GM12891 (cell line): ENCODE results near the gene EXOSC3. TPM values are rescaled to one million over a fixed set of nuclear protein-coding genes. Genes with fewer than 3 reads are reported as not detected.
"Not testable (repeated sequence)": the region's sequence is repeated elsewhere in the genome, so short reads cannot be mapped to it uniquely, and the experiment has no call there.

ENCODE experiments used
- DNase-seq: peaks from one replicate; pipeline ENCODE4 v3.0.0; 2011; ENCODE audit warnings: low spot score; ENCODE audit not compliant: insufficient read length
- FAIRE-seq: peaks from 2 replicates; lab custom pipeline; 2011; peaks lifted over from hg19 to GRCh38; lab: Jason Lieb, UNC
- PAX5 ChIP-seq: IDR thresholded peaks from 2 replicates; pipeline ENCODE4 v1.6.1; 2011; ENCODE audit warnings: low read length, moderate library complexity, mild to moderate bottlenecking; ENCODE audit not compliant: insufficient read depth, severe bottlenecking
- POLR2A ChIP-seq: IDR thresholded peaks from 2 replicates; pipeline ENCODE4 v1.6.1; 2011; ENCODE audit warnings: low read depth, low read length, control low read depth
- POLR2AphosphoS5 ChIP-seq: IDR thresholded peaks from 2 replicates; pipeline ENCODE4 v1.6.1; 2011; ENCODE audit warnings: low read depth, low read length, control low read depth
- POU2F2 ChIP-seq: IDR thresholded peaks from 2 replicates; pipeline ENCODE4 v1.6.1; 2011; ENCODE audit warnings: low read depth, mild to moderate bottlenecking, control low read depth, low read length, moderate library complexity
- SPI1 ChIP-seq: IDR thresholded peaks from 2 replicates; pipeline ENCODE4 v1.6.1; 2011; ENCODE audit warnings: low read depth, low read length, control low read depth
- TAF1 ChIP-seq: IDR thresholded peaks from 2 replicates; pipeline ENCODE4 v1.6.1; 2011; ENCODE audit warnings: low read depth, low read length, control low read depth
- polyA plus RNA-seq: library from polyadenylated mRNA; unstranded; fragments of >200 nt; gene quantifications from one replicate; pipeline ENCODE4 v1.2.1, GENCODE V29; 2012; ENCODE audit warnings: low read depth, missing spikeins, inconsistent platforms; ENCODE audit not compliant: missing spikeins

EXOSC3 gene
- 37.2 TPM for polyA plus RNA-seq

DNA sequence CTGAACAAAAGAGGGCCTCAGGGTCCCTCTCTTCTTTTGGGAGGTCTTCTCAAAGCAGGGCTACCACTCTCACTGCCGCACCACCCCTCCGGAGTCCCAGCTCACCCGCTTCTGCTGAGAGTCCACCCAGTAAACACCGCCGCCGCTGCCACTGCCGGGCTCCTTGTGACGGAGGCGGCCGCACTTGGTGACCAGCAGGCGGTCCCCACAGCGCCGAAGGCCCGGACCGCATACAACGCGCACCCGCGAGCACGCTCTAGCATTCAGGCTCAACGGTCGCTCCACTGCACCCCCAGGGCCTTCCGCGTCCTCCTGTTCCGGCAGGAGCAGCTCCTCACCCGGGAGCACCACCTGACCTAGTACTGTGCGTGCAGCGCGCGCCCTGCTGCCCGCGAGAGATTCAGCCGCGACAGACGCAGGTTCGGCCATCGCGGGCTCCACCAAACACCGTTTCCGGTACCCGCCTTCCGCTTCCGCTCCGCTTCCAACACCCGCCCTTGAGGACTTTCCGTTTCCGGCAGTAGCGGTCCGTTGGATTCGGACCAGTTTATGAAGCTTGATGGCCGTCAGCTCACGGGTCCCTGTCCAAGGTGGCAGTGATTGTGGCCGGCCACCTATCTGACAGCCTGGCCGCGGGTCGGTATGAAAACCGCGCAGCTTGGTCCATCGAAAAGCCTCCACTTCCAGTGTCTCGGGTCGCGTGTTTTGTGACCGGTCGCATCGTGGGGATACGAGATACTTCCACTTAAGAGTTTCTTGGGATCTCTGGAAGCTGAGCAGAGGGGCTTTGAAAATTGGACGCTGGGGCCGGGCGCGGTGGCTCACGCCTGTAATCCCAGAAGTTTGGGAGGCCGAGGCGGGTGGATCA is at the start of gene EXOSC3:
Gene EXOSC3 (minus strand): TSS at position 449 of the 868 bp plus-strand sequence. CDS start 20 bp downstream, at position 429.
- TF ChIP-seq POLR2A (peak; percentile 94), POLR2AphosphoS5 (peak; percentile 96), SPI1 (peak; percentile 33; the same call in 1 of the 2 replicates), TAF1 (peak; percentile 93), POU2F2 (no peak; the same call in 1 of the 2 replicates)
- DNase-seq (peak; percentile 74), FAIRE-seq (peak; percentile 94)

DNA sequence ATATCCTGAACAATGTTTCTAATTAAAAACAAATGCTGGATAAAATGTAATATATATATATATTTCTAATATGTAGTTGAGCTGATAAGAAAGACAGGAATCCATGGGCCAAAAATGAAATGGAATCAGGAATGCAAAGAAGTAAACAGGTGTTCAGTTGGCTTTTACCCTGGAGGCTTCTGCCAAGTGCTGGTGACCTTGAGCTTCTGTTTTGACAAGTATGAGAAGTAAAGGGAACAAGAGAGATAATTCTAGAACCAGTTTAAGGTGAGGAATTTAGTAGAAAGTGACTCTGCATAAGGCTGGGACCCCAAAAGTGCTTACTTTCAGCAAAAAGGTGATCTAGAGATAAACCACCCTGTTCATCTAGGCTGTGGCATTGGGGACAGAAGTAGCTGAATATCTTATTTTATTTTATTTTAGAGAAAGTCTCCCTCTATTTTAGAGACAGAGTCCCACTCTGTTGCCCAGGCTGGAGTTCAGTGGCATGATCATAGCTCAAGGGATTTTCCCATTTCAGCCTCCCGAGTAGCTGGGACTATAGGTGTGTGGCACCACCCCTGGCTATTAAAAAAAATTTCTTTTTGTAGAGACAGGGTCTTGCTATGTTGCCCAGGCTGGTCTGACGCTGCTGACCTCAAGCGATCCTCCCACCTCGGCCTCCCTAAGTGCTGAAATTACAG is 42.8 kb upstream of the EXOSC3 start:
- FAIRE-seq (peak; percentile 35), DNase-seq (no peak)
- no peak for TF ChIP-seq SPI1
- TF ChIP-seq POLR2AphosphoS5, result no peak
- no peak for TF ChIP-seq TAF1
- no peak for TF ChIP-seq POU2F2
- no peak for TF ChIP-seq PAX5
- TF ChIP-seq POLR2A, result no peak

DNA sequence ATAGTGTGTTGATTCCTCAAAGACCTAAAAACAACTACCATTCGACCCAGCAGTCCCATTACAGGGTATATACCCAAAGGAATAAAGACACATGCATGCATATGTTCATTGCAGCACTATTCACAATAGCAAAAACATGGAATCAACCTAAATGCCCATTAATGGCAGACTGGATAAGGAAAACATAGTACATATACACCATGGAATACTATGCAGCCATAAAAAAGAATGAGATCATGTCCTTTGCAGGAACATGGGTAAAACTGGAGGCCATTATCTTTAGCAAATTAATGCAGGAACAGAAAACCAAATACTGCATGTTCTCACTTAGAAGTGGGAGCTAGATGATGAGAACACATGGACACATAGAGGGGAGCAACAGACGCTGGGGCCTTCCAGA is 40.3 kb upstream of the EXOSC3 start:
- not testable (repeated sequence) for DNase-seq, FAIRE-seq

DNA sequence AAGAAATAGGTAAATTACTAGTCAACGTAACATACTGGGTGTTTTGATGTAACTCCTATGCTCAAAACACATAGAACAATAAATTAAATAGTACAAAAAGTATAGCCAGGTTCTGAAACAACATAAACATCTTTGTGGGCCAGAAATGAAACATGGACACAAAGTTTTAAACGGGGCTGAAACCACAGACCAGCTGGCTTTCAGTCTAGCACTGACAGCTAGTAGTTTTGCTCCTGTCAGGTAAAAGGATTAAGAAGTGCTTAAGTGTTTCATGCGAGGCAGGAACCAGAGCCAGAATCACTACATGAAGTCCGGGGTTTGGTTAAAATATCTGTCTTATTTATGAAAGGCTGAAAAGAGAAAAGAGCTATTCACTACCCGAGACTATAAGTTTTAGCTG is 35.3 kb upstream of the EXOSC3 start:
- FAIRE-seq, result peak; percentile 9
- TF ChIP-seq POLR2AphosphoS5 (no peak), PAX5 (no peak), POU2F2 (no peak), POLR2A (no peak), SPI1 (no peak), TAF1 (no peak)
- DNase-seq, result no peak

DNA sequence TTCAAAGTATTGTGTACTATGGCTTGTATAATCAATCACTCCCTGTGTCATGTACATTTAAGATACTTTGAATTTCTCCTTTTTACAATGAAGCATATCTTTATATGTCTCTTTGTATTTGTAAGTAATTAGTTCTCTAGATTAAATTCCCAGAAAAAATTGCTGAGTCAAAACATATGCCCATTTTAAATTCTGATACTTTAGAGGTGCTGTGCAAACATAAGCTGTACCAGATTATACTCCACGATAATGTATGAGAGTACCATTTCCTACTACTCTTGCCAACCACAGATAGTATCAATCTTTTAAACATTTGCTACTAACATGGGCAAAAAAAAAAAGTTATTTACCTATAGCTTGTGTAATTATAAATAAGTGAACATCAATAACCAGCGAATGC is 34.0 kb upstream of the EXOSC3 start:
- FAIRE-seq, result no peak
- TF ChIP-seq SPI1 (no peak), POLR2A (no peak), PAX5 (no peak), POLR2AphosphoS5 (no peak), TAF1 (no peak)

DNA sequence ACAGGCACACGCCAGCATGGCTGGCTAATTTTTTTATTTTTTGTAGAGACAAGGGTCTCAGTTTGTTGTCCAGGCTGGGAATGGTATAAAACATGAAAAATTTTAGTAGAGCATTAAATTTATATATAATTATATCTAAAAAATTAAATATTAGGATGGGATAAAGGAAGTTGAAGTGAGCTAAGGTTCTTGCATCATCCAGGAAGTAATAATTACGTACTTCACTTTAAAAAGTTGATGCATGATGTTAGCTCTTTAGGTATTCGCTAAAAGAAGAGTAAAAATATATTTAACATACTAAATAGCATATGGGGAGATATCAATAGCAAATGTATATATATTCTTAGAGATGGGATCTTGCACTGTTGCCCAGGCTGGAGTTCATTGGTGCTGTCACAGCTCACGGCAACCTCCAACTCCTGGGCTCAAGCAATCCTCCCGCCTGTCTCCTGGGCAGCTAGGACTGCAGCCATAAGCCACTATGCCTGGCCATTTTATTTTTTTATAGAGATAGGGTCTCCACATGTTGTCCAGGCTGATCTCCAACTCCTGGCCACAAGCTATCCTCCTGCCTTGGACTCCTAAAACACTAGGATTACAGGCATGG is 28.0 kb upstream of the EXOSC3 start:
- no peak for DNase-seq
- TF ChIP-seq TAF1 (no peak), PAX5 (no peak), POLR2A (no peak), POU2F2 (no peak), SPI1 (no peak), POLR2AphosphoS5 (no peak)
- no peak for FAIRE-seq

More for the DNA sequence above, 34.0 kb upstream of the EXOSC3 start:
- DNase-seq, result no peak

DNA sequence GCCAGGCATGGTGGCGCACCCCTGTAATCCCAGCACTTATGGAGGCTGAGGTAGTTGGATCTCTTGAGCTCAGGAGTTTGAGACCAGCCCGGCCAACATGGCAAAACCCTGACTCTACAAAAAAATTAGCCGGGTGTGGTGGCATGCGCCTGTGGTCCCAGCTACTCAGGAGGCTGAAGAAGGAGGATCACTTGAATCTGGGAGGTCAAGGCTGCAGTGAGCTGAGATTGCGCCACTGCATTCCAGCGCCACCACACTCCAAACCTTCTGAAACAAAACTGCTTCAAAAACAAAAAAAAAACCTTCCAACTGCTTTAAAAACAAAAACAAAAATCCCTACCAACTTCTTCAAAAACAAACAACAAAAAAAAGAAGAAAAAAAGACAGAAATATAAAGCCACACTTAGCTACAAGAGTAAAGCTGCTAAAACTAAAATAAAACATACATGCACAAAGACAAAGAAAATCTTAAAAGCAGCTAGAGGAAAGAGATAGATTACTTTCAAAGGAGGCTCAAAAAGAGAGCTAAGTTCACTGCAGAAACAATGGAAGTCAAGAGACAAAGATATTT is 27.1 kb upstream of the EXOSC3 start:
- DNase-seq (no peak), FAIRE-seq (no peak)
- TF ChIP-seq TAF1 (no peak), SPI1 (no peak), PAX5 (no peak), POU2F2 (no peak), POLR2AphosphoS5 (no peak), POLR2A (no peak)

DNA sequence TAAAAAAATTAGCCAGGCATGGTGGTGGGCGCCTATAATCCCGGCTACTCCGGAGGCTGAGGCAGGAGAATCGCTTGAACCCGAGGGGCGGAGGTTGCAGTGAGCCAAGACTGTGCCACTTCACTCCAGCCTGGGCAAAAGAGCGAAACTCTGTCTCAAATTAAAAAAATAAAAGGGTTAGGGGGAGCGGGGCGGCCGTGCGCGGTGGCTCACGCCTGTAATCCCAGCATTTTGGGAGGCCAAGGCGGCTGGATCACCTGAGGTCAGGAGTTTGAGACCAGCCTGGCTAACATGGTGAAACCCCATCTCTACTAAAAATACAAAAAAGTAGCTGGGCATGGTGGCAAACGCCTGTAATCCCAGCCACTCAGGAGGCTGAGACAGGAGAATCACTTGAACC is 24.8 kb upstream of the EXOSC3 start:
- DNase-seq, FAIRE-seq: not testable (repeated sequence)

DNA sequence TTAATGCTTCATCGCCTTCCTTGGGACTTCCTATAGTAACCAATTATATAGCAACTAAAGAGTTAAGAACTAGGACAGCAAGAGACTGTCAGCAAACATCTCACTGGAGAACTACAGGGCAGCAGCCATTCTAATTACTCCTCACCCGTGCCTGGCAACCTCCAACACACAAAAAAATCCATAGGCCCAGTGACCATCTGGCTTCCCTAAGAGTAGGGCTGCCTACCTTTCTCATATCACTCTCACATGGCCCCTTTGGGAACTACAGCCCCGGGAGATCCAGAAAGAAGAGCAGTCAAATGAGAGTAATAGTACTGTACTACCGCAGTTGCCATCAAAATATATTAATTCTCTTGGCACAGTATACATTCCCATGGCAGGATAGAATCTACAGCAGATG is 21.4 kb upstream of the EXOSC3 start:
- FAIRE-seq (no peak), DNase-seq (no peak)
- TF ChIP-seq TAF1 (no peak), POLR2A (no peak), POLR2AphosphoS5 (no peak), SPI1 (no peak), POU2F2 (no peak), PAX5 (no peak)
